A172 (cell line): ENCODE data around the gene TMEM119. TPM values are rescaled to one million over a fixed set of nuclear protein-coding genes. Genes with fewer than 3 reads are reported as not detected.
"Not testable (repeated sequence)": the region's sequence is repeated elsewhere in the genome, so short reads cannot be mapped to it uniquely, and the experiment has no call there.

Source experiments
- DNase-seq: peaks from one replicate; pipeline ENCODE4 v3.0.0-alpha.2; 2015; ENCODE audit warnings: low spot score
- total RNA-seq: library from RNA; depleted of rRNA; stranded (reverse); fragments of >200 nt; shearing (Covaris generic); gene quantifications from 2 replicates; pipeline ENCODE4 v1.2.3, GENCODE V29; 2014

The TMEM119 gene
- total RNA-seq, 1 experiment from 2014 or later = not detected

DNA sequence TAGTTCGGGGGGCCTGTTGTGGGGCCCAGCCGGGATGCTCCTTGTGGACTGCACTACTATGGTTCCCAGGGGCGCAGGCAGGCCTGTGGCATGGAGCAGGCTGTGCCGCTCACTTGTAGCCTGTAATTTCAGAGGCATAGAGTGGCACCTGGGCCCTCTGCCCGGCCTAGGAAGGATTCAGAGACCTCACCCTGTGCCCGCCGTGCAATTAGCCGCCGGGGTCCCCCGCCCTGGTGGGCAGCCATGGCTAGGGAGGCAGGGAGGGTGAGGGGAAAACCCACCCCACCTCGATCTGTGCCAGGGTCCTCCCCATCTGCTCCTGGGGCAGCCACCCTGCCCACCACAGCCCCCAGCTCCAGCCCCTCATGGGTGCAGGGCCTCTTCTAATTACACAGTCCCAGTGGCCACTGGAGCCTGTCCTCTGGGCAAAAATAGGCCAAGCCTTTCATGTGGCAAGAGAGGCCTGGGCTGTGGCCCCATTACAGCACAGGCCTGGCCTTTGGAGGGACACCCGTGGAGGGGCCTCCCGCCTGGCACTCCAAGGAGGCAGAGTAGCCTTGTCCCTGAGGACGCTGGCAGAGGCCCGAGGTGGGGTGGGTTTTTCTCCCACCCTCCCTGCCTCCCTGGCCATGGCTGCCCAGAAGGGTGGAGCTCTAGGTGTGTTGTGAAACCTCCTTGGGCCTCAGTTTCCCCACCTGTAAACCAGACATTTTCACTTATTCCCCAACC lies 5.3 kb upstream of the TMEM119 start:
- no peak for DNase-seq

DNA sequence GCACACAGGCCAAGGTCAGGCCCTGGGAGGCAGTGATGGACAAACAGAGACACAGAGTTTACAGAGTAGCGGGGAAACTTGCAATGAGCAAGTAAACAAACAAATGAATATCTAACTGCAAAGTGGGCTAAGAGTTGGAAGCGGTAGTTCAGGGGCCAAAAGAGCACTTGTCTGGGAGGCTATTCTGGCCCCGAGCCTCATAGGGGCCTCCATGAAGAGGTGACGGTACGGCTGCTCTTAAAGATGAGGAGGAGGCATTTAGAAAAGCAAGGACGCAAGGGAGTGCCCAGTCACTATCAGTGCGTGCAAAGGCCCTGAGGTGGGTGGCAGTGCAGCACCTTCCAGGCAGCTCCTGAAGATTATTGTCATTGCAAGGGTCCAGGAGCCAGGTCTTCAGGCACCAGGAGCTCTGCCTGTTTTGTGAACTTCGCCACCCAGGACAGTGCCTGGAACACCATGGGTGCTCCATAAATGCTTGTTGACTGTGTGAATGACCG lies 4.4 kb upstream of the TMEM119 start:
- DNase-seq = no peak

DNA sequence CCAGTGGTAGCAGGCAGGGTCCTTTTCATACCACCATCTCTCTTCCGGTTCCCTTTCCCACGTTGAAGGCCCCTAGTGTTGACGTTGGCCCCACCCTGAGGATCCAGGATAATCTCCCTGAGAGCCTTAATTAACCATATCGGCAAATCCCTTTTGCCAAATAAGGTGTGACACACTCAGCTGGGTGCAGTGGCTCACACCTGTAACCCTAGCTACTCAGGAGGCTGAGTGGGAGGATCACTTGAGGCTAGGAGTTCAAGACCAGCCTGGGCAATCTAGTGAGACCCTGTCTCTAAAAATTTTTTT lies 2.8 kb upstream of the TMEM119 start:
- no peak for DNase-seq

DNA sequence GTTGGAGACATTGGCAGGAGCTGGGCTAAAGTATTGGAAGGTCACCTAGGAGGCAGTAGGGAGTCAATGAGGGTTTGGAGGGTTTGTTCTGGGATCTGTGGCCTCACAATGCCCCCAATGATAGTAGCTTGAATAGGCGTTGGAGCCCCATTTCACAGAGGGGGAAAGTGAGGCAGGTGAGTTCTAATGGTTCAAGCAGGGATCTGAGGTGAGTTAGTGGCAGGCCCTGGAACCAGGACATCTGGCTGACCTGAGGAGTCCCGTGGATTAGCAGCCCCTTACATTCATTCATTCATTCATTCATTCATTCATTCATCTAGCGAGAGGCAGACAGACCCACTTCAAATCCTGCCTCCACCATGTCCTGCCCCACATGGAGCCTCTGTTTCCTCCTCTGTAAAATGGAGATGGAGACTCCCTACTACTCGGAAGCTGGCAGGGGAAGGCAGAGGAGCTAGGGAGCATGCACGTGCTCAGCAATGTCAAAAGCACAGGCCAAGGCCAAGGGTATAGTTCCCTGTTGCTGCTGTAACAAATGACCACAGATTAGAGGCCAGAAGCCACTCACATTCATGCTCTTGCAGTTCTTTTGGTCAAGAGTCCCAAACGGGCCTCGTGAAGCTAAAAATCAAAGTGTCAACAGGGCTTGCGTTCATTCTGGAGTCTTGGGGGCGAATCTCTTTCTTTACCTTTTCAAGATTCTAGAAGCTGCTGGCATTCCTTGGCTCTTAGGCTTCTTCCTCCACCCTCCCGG lies 2.2 kb upstream of the TMEM119 start:
- DNase-seq = no peak

DNA sequence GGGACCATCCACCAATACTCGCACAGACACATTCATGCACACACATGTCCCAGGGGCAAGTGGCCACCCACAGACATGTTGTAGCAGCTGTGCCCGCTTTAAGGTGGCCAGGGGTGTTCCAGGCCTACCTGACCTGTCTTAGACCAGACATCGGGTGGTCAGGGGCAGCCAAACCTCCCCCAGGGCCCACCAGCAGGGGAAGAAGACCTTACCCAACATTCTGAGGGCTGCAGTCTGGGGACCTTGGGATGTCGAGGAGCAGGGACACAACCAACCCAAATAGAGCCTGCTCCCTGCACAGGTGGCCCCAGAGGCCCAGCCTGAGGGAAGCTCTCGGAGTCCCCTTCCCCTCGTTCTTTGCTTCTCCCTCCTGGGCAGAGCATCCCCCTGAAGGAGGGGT lies 1.7 kb upstream of the TMEM119 start:
- DNase-seq = no peak

DNA sequence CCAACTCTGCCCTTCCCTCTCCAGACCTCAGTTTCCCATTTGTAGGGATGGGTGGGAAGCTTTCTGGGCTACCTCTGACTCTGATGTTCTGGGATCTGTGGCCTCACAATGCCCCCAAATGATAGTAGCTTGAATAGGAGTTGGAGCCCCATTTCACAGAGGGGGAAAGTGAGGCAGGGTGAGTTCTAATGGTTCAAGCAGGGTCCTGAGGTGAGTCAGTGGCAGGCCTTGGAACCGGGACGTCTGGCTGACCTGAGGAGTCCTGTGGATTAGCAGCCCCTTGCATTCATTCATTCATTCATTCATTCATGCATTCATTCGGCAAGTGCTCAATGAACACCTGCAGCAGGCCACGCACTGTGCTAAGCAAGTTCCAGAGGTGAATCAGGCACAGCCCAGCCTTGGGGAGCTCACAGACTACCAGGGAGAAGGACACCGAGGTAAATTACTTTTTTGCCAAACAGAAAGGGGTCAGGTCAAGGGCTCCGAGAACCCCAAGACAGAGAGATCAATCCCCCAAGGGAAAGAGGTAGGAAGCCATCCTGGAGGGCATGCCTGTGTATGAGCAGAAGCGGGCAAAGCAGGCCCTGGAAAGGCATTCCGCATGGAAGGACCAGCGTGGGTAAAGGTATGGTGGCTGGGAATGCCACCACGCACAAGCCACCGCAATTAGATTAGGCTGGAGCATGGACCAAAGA lies 818 bp upstream of the TMEM119 start:
- DNase-seq = no peak

DNA sequence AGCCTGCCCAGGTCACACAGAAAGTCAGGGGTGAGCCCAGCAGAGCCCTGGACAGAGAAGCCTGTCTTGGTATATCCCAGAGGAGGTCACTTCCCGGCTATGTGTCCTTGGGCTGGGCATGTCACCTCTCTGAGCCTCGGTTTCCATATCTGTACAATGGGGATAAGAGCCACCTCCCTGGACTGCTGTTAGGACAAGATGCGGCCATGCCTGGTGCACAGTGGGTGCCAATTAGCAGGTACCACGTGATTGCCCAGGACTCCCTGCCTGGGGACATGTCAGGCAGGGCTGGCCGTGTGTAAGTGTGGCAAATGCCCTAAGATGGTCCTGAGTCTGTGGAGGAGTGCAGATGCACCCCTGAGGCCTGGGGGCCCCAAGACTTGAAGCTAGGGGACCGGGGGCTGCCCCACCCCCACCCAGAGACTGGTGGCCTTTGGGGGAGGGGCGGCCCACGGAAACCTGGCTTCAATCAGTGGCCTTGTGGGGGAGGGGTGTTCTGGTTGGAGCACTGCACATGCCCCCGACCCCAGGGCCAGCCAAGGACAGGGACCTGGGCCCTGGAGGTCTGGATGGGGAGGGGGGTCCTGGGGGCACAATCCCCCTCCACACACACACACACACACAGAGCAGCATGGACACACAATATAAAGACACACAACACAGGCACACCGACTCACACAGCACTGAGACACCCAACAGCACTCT lies 878 bp downstream of the TMEM119 start:
- no peak for DNase-seq

DNA sequence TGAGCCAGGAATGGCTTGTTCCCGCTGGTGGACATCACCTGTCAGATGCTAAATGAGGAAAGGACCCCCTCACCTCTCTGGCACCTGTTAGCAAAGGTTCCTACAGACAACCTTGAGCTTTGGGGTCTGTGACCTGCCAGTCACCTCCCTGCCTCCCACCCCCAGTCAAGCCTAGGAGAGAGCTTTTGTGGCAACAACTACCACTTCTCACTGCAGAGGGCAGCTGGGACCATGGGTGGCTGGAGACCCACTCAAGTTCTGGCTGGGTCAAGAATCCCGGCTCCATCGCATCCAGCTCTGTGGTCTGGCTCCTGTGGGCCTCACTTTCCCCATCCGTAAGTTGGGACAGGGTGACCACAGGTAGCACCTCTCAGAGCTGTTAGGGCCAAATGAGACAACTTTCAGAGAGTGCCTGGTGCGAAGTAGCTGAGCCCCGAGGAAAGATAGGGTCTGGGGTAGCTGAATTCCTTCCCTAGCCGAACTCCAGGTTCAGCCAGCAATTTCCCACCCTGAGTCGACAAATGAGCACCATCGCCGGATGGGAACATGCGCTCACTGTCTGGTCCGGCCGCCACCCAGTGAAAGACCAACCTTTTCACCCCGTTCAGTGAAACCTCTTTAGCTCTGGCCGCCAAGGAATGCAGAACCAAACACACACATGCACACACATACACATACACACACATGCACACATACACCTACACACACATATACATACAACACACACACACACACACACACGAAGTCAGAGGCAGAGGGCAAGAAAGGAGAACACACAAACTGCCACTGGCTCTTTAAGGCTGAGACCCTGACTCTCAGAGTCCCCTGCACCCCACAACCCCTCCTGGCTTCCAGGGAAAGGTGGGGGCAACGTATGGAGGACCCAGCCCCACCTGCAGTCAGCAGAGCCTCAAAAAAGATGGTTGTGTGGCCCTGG lies 1.9 kb downstream of the TMEM119 start:
- DNase-seq = no peak

DNA sequence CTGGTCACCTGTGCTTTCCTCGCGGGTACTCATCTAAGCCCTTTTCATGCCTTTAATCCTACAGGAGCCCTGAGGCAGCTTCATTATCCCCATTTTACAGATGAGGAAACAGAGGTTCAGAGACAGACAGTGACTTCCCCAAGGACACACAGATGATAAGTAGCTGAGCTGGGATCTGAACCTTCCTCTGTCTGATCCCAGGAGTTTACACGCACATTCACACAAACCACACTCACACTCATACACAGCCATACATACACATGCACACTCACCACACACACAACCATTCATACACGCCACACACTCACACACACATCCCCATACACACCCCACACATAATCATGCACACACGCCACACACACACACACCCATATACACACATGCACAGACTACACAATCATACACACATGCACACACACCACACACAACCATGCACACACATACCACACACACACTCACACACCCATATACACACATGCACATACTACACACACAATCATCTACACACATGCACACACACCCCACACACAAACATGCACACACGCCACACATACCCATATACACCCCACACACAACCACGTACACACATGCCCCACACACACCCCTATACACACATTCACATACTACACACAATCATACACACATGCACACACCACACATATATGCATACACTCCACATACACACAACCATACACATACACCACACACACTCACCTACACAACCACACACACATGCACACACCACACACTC lies 2.7 kb downstream of the TMEM119 start:
- no peak for DNase-seq

DNA sequence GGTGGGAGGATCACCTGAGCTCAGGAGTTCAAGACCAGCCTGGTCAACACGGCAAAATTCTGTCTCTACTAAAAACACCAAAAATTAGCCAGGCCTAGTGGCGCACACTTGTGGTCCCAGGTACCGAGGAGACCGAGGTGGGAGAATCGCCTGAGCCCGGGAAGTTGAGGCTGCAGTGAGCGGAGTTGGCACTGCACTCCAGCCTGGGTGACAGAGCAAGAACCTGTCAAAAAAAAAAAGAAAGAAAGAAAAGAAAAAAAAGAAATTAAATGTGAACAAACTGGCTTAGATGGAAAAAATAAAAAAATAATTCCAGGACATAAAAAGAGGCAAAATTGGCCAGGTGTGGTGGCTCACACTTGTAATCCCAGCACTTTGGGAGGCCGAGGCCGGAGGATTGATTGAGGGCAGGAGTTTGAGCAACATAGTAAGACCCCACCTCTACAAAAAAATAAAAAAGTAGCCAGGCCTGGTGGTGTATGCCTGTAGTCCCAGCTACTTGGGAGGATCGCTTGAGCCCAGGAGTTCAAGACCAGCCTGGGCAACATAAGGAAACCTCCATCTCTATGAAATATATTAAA lies 3.5 kb downstream of the TMEM119 start:
- DNase-seq = no peak

DNA sequence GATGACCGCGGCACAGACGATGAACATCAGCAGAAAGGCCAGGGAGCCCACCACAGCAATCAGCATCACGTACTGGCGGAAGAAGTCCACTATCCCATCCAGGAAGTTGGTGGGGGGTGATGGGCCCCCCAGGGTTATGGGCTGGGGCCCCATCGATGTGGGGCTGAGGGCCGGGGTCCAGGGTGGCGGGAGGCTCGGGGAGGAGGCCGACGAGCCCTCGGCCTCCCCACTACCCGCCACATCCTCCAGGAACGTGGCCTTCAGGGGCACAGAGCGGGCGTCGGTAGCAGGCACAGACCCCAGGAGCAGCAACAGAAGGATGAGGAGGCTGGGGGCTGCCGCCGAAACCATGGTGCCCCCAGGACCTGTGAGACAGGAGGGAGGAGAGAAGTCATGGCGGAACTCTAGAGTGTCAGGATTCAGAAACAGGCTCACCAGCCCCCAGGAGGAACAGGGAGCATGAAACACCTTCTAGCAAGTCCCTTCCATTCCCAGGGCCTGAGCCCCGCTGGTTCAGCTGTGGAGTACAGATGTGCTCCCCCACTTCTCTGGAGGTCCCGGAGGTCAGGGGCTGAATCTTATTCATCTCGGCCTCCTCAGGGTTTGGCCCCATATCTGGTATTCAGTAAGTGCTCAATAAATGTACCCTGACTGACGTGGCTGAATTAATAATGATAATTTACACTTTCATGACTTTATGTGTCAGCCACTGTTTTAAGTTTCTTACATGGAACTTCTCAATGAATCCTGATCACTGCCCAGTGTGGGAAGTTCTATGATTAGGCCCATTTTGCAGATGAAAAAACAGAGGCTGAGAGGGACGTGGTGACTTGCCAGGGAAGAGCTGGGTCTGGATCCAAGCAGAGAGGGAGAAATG lies 5.6 kb downstream of the TMEM119 start:
- DNase-seq = no peak

DNA sequence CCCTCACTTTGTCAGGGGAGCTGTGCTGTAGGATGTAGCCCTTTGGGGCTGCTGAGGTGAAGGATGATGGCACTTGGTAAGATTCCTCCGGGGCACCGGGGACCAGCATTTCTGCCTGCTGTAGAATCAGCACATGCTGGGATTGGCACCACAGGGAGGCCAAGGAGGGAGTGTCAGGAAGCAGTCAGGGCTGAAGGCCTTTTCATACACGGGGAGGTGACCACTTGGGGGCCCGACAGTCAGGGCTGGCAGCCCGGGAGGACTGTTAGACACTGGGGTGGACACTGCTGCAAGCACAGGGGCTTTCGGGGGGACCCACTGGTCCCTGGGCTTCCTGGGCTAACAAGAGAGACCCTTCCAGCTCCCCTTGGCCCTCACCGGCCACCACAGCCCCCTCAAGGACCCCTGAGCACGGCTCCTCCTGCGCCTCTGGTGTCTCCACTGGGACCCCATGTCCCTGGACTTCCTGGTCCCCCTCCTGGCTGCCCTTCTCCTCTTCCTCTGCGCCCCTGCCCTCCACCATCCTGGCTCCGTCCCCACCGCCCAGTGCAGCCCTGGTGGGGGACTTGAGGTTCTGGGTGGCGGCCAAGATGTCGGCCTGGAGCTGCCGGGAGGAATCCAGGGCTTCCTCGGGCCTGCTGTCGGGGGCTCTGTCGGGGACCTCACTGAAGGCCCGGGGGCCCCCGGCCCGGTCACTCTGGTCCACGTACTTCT lies 6.5 kb downstream of the TMEM119 start:
- no peak for DNase-seq

DNA sequence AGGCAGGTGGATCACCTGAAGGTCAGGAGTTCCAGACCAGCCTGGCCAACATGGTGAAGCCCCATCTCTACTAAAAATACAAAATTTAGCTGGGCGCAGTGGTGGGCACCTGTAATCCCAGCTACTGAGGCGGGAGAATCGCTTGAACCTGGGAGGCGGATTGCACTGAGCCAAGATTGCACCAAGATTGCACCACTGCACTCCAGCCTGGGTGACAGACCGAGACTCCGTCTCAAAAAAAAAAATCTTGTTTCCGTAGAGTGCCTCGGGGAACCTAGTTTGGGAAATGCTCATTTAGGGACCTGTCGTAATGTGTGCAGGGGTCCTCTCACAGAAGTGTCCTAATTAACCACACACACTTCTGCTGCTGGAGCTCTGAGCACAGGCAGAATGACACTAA lies 7.4 kb downstream of the TMEM119 start:
- DNase-seq = not testable (repeated sequence)

DNA sequence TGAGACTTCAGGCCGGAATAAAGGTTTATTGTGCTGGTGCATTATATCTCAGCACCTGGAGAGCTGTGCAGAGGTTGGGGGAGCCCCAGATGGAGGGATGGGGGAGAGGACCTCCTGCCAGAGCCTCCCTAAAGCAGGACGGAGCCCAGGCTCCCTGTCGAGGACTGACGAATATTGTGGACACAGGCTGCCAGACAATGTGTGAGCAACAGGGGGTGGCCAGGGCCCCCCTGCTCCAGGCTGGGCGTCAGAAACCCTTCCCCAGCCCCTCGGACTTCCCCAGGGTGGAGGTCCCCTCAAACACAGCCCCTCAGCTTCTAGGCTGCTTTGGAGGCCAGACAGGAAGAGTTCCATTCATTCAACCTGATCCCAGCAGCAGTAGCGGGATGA lies 8.0 kb downstream of the TMEM119 start:
- no peak for DNase-seq

DNA sequence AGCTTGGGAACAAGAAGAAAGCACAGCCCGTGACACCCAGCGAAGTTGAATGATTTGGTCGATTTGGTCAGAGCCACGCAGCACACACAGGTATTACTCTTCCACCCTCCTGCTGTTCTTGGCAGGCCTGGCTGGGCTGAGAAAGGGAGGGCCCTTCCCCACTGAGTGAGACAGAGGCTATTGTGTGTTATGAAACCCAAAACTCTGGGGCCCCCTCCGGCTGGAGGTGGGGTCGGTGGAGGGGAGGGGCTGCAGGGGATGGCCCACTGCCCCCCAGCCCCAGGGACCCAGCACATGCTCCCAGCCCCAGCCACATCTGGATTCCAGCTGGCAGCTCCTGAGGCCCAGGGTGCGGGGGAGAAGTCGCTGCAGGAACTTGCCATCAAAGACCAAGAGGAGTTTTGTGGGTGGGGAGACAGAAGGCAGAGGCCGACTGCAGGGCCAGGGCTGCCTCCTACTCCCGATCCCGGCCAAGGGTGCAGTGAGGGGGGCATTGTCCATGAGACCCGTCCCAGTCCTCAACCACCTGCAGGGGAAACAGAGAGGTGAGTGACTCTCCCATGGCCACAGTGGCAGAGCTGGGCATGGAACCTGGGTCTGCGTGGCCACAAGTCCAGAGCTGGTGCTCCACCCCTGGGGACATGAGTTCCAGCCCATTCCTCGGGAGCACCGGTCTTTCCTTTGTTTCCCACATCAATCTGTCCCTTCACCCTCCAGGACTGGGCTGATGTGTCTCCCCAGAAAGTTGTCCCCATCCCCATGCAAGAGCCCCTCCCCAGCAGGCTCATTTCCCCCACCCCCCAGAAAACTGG lies 8.7 kb downstream of the TMEM119 start:
- DNase-seq = no peak

DNA sequence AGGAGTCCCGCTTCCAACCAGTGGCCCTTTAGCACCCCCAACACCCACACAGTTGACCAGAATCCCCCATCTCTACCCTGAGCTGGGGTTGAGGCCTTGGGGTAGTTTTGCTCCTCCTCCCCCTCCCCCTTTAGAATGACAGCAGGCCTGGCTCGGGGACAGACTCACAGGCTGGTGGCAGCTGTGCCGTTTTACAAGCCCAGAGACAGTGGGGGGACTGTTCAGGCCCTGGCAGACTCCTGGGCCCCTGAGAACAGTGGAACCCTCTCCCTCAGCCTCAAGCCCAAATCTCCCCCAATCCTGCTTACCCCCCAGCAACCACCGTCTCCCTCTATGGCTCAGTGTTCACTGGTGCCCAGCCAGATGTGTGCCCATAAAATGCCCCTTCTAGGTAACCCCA lies 10.1 kb downstream of the TMEM119 start:
- DNase-seq = no peak

DNA sequence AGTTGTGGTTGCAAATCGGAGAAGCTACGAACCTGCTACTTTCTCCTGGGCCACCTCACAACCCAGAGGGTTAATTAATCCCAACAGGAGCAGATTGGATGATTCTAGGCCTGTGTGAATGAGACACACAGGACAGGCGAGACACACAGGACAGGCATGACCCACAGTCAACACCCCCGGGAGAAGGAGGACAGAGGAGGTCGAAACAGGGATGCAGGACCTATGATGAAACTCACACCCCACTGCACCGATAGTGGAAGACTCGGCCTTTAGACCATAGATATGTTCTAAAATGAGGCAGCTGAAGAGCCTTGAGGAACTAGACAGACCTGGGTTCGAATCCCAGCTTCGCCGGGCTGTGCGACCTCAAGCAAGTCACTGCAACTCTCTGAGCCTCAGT lies 11.6 kb downstream of the TMEM119 start:
- no peak for DNase-seq
